Neural cell (in vitro differentiated cells): Measurements from ENCODE around the gene HMGCLL1. TPM values are rescaled to one million over a fixed set of nuclear protein-coding genes. Genes with fewer than 3 reads are reported as not detected.

Experiments used
- H2AFZ ChIP-seq: fragments of 200-600, 300-800 bp; sonication (generic), shearing (Covaris generic); 2 replicates; pipeline ENCODE4 v1.6.0; 2014; ENCODE audit warnings: low read depth, mild to moderate bottlenecking, antibody characterized with exemption, low read length, moderate library complexity
- H3F3A ChIP-seq: fragments of 200-600 bp; shearing (Covaris generic); 2 replicates; pipeline ENCODE4 v1.6.1; 2016; ENCODE audit warnings: mild to moderate bottlenecking, moderate library complexity, mixed read lengths, antibody characterized with exemption, low read length; ENCODE audit not compliant: insufficient read depth, poor library complexity, severe bottlenecking
- H3K27ac ChIP-seq: fragments of 200-600, 300-800 bp; sonication (generic), shearing (Covaris generic); 2 replicates; pipeline ENCODE4 v1.5.1; 2014; ENCODE audit warnings: mild to moderate bottlenecking, low read length, moderate library complexity
- H3K27me3 ChIP-seq: fragments of 300-800, 200-600 bp; sonication (generic), shearing (Covaris generic); 2 replicates; pipeline ENCODE4 v1.6.0; 2014; ENCODE audit warnings: mild to moderate bottlenecking, low read depth, low read length, moderate library complexity; ENCODE audit not compliant: insufficient read depth
- H3K36me3 ChIP-seq: fragments of 300-800, 200-600 bp; sonication (generic), shearing (Covaris generic); 2 replicates; pipeline ENCODE4 v1.5.1; 2014; ENCODE audit warnings: mild to moderate bottlenecking, antibody characterized with exemption, low read length, moderate library complexity; ENCODE audit not compliant: insufficient read depth
- H3K4me2 ChIP-seq: fragments of 300-800, 200-600 bp; sonication (generic), shearing (Covaris generic); 2 replicates; pipeline ENCODE4 v1.6.0; 2014; ENCODE audit warnings: mild to moderate bottlenecking, low read length
- H3K4me3 ChIP-seq: fragments of 300-800, 200-600 bp; sonication (generic), shearing (Covaris generic); 2 replicates; pipeline ENCODE4 v1.5.1; 2014; ENCODE audit warnings: mild to moderate bottlenecking, low read length, moderate library complexity
- H3K79me2 ChIP-seq: fragments of 200-600 bp; shearing (Covaris generic); replicated peaks from 2 replicates; pipeline ENCODE4 v1.6.0; 2014; ENCODE audit warnings: mild to moderate bottlenecking, low read length, moderate library complexity; ENCODE audit not compliant: insufficient read depth
- H3K9ac ChIP-seq: fragments of 300-800, 200-600 bp; sonication (generic), shearing (Covaris generic); 2 replicates; pipeline ENCODE4 v1.6.1; 2016; ENCODE audit warnings: mild to moderate bottlenecking, low read length, mixed read lengths
- H3K9me2 ChIP-seq: fragments of 200-600 bp; shearing (Covaris generic); 2 replicates; pipeline ENCODE4 v1.6.1; 2016; ENCODE audit warnings: mild to moderate bottlenecking, low read length, mixed read lengths; ENCODE audit not compliant: insufficient read depth
- H3K9me3 ChIP-seq: fragments of 200-600, 300-800 bp; sonication (generic), shearing (Covaris generic); 2 replicates; pipeline ENCODE4 v1.6.1; 2016; ENCODE audit warnings: mild to moderate bottlenecking, mixed run types, low read length, moderate library complexity, mixed read lengths
- H4K20me1 ChIP-seq: fragments of 200-600 bp; shearing (Covaris generic); 2 replicates; pipeline ENCODE4 v1.6.1; 2016; ENCODE audit warnings: mild to moderate bottlenecking, mixed run types; ENCODE audit not compliant: insufficient read depth
- EP300 ChIP-seq: fragments of 450-650 bp; conservative IDR thresholded peaks from 2 replicates; pipeline ENCODE4 v1.6.1; 2014; ENCODE audit warnings: antibody characterized with exemption, mild to moderate bottlenecking, moderate library complexity; ENCODE audit not compliant: poor library complexity, severe bottlenecking
- EZH2 ChIP-seq: fragments of 200-600, 300-800 bp; shearing (Covaris generic), sonication (generic); IDR thresholded peaks from 2 replicates; pipeline ENCODE4 v1.6.1; 2014; ENCODE audit warnings: antibody characterized with exemption, low read length, borderline replicate concordance, mild to moderate bottlenecking; ENCODE audit not compliant: insufficient read depth, poor library complexity, severe bottlenecking
- MXI1 ChIP-seq: fragments of 450-650 bp; conservative IDR thresholded peaks from 2 replicates; pipeline ENCODE4 v1.6.1; 2014; ENCODE audit warnings: antibody characterized with exemption, mild to moderate bottlenecking; ENCODE audit not compliant: poor library complexity, severe bottlenecking
- POLR2AphosphoS5 ChIP-seq: IDR thresholded peaks from 2 replicates; pipeline ENCODE4 v1.6.1; 2012
- RAD21 ChIP-seq: fragments of 450-650 bp; conservative IDR thresholded peaks from 2 replicates; pipeline ENCODE4 v1.6.1; 2014; ENCODE audit warnings: antibody characterized with exemption, mild to moderate bottlenecking, moderate library complexity
- REST ChIP-seq: IDR thresholded peaks from 2 replicates; pipeline ENCODE4 v1.6.1; 2012; ENCODE audit warnings: borderline replicate concordance
- SMC3 ChIP-seq: fragments of 450-650 bp; conservative IDR thresholded peaks from 2 replicates; pipeline ENCODE4 v1.6.1; 2014; ENCODE audit warnings: antibody characterized with exemption, mild to moderate bottlenecking, moderate library complexity; ENCODE audit not compliant: poor library complexity
- TAF1 ChIP-seq: IDR thresholded peaks from 2 replicates; pipeline ENCODE4 v1.6.1; 2012; ENCODE audit warnings: low read depth
- polyA plus RNA-seq: library from polyadenylated mRNA; depleted of rRNA; stranded (reverse); fragments of >200 nt; gene quantifications from 2 replicates; pipeline ENCODE4 v1.2.3, GENCODE V29; 2014
- TF ChIP-seq, protein P1 (sequence below): fragments of 450-650 bp; IDR thresholded peaks from 2 replicates; pipeline ENCODE4 v1.5.1; 2014; ENCODE audit warnings: antibody characterized with exemption, mild to moderate bottlenecking, moderate library complexity; ENCODE audit not compliant: poor library complexity, severe bottlenecking

The HMGCLL1 gene
- polyA plus RNA-seq, 1 donor from 2014 or later, result 59.7 TPM

- Histone ChIP-seq H3K27ac (no peak overlapping the region), H3K9me3 (no peaks in the 10 kb centered on the region), H3K36me3 (no peaks in the 10 kb centered on the region), H3K9me2 (no peaks in the 10 kb centered on the region), H3K27me3 (no peaks in the 10 kb centered on the region), H4K20me1 (no peaks in the 10 kb centered on the region), H2AFZ (no peak overlapping the region), H3K9ac (no peak overlapping the region), H3K79me2 (no peaks in the 10 kb centered on the region), H3K4me3 (no peak overlapping the region), H3K4me2 (no peak overlapping the region), H3F3A (no peaks in the 10 kb centered on the region)
- TF ChIP-seq, protein P1, sequence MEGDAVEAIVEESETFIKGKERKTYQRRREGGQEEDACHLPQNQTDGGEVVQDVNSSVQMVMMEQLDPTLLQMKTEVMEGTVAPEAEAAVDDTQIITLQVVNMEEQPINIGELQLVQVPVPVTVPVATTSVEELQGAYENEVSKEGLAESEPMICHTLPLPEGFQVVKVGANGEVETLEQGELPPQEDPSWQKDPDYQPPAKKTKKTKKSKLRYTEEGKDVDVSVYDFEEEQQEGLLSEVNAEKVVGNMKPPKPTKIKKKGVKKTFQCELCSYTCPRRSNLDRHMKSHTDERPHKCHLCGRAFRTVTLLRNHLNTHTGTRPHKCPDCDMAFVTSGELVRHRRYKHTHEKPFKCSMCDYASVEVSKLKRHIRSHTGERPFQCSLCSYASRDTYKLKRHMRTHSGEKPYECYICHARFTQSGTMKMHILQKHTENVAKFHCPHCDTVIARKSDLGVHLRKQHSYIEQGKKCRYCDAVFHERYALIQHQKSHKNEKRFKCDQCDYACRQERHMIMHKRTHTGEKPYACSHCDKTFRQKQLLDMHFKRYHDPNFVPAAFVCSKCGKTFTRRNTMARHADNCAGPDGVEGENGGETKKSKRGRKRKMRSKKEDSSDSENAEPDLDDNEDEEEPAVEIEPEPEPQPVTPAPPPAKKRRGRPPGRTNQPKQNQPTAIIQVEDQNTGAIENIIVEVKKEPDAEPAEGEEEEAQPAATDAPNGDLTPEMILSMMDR, result no peak
- TF ChIP-seq SMC3 (no peak), REST (no peak), EZH2 (no peak), RAD21 (no peak), EP300 (no peak), POLR2AphosphoS5 (no peak), MXI1 (no peak), TAF1 (no peak)
These were observed 84.6 kb downstream of the HMGCLL1 start for GRCh38 chr6:55494411-55494810.

DNA sequence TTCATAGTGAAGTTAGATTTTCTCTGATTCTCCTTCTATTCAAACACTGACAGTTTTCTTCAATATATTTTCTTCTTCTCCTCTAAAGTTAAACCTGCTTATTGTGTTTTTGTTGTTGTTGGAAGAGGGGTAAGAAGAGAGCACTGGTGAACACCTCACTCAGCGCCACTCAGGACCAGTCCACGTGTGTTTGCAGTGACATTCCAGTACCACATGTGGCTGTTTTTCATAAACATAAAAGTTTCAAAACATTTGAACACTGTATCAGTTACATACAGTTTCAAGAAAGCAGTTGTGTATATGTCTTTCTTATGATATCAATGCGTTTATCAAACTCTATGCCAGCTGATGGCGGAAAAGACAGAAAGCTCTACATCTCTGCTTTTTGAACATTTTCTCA is 86.7 kb downstream of the HMGCLL1 start:
- Histone ChIP-seq H3K9me2 (no peaks in the 10 kb centered on the region), H3K36me3 (no peaks in the 10 kb centered on the region), H2AFZ (no peak overlapping the region), H3K9me3 (no peaks in the 10 kb centered on the region), H3K27me3 (no peaks in the 10 kb centered on the region), H3K4me3 (no peak overlapping the region), H3K9ac (no peak overlapping the region), H3K79me2 (no peaks in the 10 kb centered on the region), H3K27ac (no peak overlapping the region), H4K20me1 (no peaks in the 10 kb centered on the region), H3F3A (no peaks in the 10 kb centered on the region), H3K4me2 (no peak overlapping the region)
- no peak for TF ChIP-seq TAF1

DNA sequence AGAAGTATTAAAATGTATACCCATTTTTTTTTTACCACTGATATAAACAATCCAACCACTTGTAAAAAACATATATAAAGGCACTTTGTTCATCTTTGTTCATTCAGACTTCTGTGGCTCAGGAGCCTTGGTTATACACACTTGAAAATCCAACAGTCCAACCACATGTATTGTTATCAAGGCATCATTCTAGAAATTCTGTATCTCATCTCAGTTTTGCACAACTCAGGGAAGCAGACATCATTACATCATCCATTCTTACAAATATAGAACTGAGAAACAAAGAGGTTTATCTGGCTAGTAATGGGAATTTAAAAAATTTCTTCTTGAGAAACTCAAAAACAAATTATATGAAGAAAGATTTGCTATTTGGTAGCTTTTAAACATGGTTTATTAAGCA is 88.1 kb downstream of the HMGCLL1 start:
- Histone ChIP-seq H3K9ac (no peak overlapping the region), H3K9me3 (no peaks in the 10 kb centered on the region), H3K27me3 (no peaks in the 10 kb centered on the region), H2AFZ (no peak overlapping the region), H3K4me3 (no peak overlapping the region), H3K36me3 (no peaks in the 10 kb centered on the region), H3K27ac (no peak overlapping the region), H3K4me2 (no peak overlapping the region), H4K20me1 (no peaks in the 10 kb centered on the region), H3K9me2 (no peaks in the 10 kb centered on the region), H3F3A (no peaks in the 10 kb centered on the region), H3K79me2 (no peaks in the 10 kb centered on the region)
- TF ChIP-seq, protein P1, result no peak
- TF ChIP-seq REST, result no peak
- TF ChIP-seq SMC3, result no peak
- no peak for TF ChIP-seq EZH2
- no peak for TF ChIP-seq POLR2AphosphoS5
- no peak for TF ChIP-seq RAD21
- TF ChIP-seq EP300, result no peak
- no peak for TF ChIP-seq MXI1
- TF ChIP-seq TAF1, result no peak
